Measurements from ENCODE around the gene LILRB4. TPM values are rescaled to one million over a fixed set of nuclear protein-coding genes. Genes with fewer than 3 reads are reported as not detected.

Gene LILRB4
- total and polyA plus RNA-seq, 2 of the 4 experiments (the other 2 are of a cell fraction), result not detected

DNA sequence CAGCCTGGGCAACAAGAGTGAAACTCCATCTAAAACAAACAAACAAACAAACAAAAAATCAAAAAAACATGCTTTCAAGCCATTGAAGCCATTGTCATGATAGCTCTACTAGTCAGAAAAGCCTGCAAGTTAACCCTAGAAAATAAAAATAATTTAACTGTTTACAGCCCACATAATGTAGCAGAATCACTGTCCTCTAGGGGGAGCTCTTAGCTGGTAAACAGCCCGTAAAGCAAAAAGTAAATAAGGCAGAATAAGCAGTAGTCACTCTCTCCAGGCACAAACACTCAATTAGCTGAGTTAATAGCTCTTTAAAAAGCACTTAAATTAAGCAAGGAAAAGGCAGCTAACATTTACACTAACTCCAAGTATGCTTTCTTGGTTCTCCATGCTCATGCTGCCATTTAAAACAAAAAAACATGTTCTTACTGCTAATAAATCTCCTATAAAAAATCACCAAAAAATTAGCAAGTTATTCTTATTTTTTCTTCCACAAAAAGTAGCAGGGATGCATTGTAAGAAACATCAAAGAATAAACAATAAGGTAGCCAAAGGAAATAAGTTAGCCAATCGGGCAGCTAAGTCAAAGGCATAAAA, 11.3 kb downstream of the LILRB4 start:
- dilution Hi-C loops (cut with HindIII; ENCODE audit: low sequenced_read_pairs, unreplicated experiment), result no loop called here
- TF ChIP-seq, protein P1, sequence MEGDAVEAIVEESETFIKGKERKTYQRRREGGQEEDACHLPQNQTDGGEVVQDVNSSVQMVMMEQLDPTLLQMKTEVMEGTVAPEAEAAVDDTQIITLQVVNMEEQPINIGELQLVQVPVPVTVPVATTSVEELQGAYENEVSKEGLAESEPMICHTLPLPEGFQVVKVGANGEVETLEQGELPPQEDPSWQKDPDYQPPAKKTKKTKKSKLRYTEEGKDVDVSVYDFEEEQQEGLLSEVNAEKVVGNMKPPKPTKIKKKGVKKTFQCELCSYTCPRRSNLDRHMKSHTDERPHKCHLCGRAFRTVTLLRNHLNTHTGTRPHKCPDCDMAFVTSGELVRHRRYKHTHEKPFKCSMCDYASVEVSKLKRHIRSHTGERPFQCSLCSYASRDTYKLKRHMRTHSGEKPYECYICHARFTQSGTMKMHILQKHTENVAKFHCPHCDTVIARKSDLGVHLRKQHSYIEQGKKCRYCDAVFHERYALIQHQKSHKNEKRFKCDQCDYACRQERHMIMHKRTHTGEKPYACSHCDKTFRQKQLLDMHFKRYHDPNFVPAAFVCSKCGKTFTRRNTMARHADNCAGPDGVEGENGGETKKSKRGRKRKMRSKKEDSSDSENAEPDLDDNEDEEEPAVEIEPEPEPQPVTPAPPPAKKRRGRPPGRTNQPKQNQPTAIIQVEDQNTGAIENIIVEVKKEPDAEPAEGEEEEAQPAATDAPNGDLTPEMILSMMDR (conservative IDR thresholded peaks at IDR 0.05; ENCODE audit: low read depth, low read length), result peak; percentile 29; the same call in 1 of the 2 replicates
- TF ChIP-seq POLR2A (IDR thresholded peaks at IDR 0.05; ENCODE audit: low read depth, low read length), result no peak
- no TSS peak for BruUV-seq (replicated peaks)
- Histone ChIP-seq H3K4me2 (ENCODE audit: low read depth, low read length) (no peak overlapping the region), H3K14ac (replicated peaks; ENCODE audit: low read depth, low read length) (no peak overlapping the region), H3K36me3 (ENCODE audit: control insufficient read depth, insufficient read depth, low read length) (no peaks in the 10 kb centered on the region), H3K4ac (ENCODE audit: low read depth, low read length) (no peak overlapping the region), H3K9me1 (ENCODE audit: insufficient read depth, low read length) (no peaks in the 10 kb centered on the region), H2BK20ac (ENCODE audit: low read depth, low read length) (no peak overlapping the region), H4K20me1 (ENCODE audit: insufficient read depth, low read length) (no peaks in the 10 kb centered on the region), H2BK15ac (ENCODE audit: low read depth, low read length) (no peak overlapping the region), H3K4me1 (ENCODE audit: control insufficient read depth, insufficient read depth, low read length) (no peaks in the 10 kb centered on the region), H2BK120ac (ENCODE audit: low read depth, low read length) (no peak overlapping the region), H3K27me3 (ENCODE audit: control insufficient read depth, insufficient read depth, low read length) (no peaks in the 10 kb centered on the region), H3K79me1 (ENCODE audit: low read depth in 1 of 2, low read length in 2 of 2) (no peaks in the 10 kb centered on the region), H3K9me3 (ENCODE audit: control insufficient read depth, insufficient read depth, low read length) (peaks cover 12% of the 10 kb centered on the region; the same call in 1 of the 2 replicates), H3K23ac (ENCODE audit: low read depth, low read length) (no peak overlapping the region), H4K91ac (ENCODE audit: insufficient read depth, low read depth, low read length) (no peak overlapping the region), H3K18ac (ENCODE audit: low read depth, low read length) (no peak overlapping the region), H4K8ac (ENCODE audit: low read depth in 2 of 2, low read length in 2 of 2) (no peak overlapping the region), H3K9ac (ENCODE audit: low read depth, low read length) (no peak overlapping the region), H3K56ac (ENCODE audit: extremely low read depth, insufficient read depth, low read length) (no peak overlapping the region), H2BK5ac (ENCODE audit: low read depth, low read length, poor library complexity, severe bottlenecking) (no peak overlapping the region), H2AFZ (replicated peaks; ENCODE audit: low read length, poor library complexity) (no peak overlapping the region), H2AK9ac (replicated peaks; ENCODE audit: low read depth, low read length, poor library complexity) (no peak overlapping the region), H2AK5ac (ENCODE audit: low read depth, low read length) (no peak overlapping the region), H4K5ac (ENCODE audit: low read depth, low read length) (no peak overlapping the region), H3K4me3 (ENCODE audit: insufficient read depth, low read depth, low read length) (no peak overlapping the region), H3K27ac (ENCODE audit: insufficient read depth, low read length) (no peak overlapping the region)
- in situ Hi-C loops (cut with MboI; ENCODE audit: low sequenced_read_pairs), result no loop called here
- ChIA-PET CTCF (interaction anchor here (0.9 to 2.0 kb wide), 3 partner anchors 14 to 193 kb away, joined by 3 to 8 read pairs (median 8); no protein-coding TSS in a partner anchor), POLR2A (ENCODE audit: unreplicated experiment) (no interaction called here)
- DNase-seq, result no peak
- WGBS, 2 experiments (ENCODE audit: extremely low coverage in 2 of 2, insufficient read length in 1 of 2), result no CpG with 5 or more reads among the region's 2 CpGs
- intact Hi-C loops (cut with micrococcal nuclease), result no loop called here
- ATAC-seq (ENCODE audit: low read depth), result no peak

Measured in IMR-90 (cell line).